H9 (cell line): ENCODE data around the gene ITGA1. TPM values are rescaled to one million over a fixed set of nuclear protein-coding genes. Genes with fewer than 3 reads are reported as not detected.

ENCODE experiments used
- DNase-seq: peaks from one replicate; pipeline ENCODE4 v3.0.0-alpha.2; 2017
- H2AFZ ChIP-seq: one replicate; pipeline ENCODE4 v1.6.1; 2013; ENCODE audit warnings: mild to moderate bottlenecking, low read length, control low read depth, moderate library complexity
- H2AK5ac ChIP-seq: 2 replicates; pipeline ENCODE4 v1.6.1; 2013; ENCODE audit warnings: low read length, control low read depth, mixed read lengths; ENCODE audit not compliant: insufficient read length
- H2BK120ac ChIP-seq: one replicate; pipeline ENCODE4 v1.6.1; 2013; ENCODE audit warnings: low read depth, mild to moderate bottlenecking, low read length, control low read depth, inconsistent platforms; ENCODE audit not compliant: poor library complexity, severe bottlenecking
- H2BK12ac ChIP-seq: 2 replicates; pipeline ENCODE4 v1.6.1; 2013; ENCODE audit warnings: low read length, control low read depth, mixed read lengths, low read depth; ENCODE audit not compliant: insufficient read length
- H2BK15ac ChIP-seq: 2 replicates; pipeline ENCODE4 v1.6.1; 2013; ENCODE audit warnings: low read depth, low read length, control low read depth
- H2BK20ac ChIP-seq: one replicate; pipeline ENCODE4 v1.6.1; 2013; ENCODE audit warnings: low read depth, mild to moderate bottlenecking, low read length, control low read depth, inconsistent platforms; ENCODE audit not compliant: poor library complexity, severe bottlenecking
- H2BK5ac ChIP-seq: 2 replicates; pipeline ENCODE4 v1.6.1; 2013; ENCODE audit warnings: low read length, control low read depth, mixed read lengths; ENCODE audit not compliant: insufficient read length
- H3K14ac ChIP-seq: 2 replicates; pipeline ENCODE4 v1.6.1; 2013; ENCODE audit warnings: low read length, control low read depth; ENCODE audit not compliant: insufficient read depth
- H3K18ac ChIP-seq: 2 replicates; pipeline ENCODE4 v1.6.1; 2013; ENCODE audit warnings: low read depth, mild to moderate bottlenecking, mixed read lengths, low read length, control low read depth; ENCODE audit not compliant: insufficient read length
- H3K23ac ChIP-seq: 2 replicates; pipeline ENCODE4 v1.6.1; 2013; ENCODE audit warnings: low read length, control low read depth, mixed read lengths, low read depth; ENCODE audit not compliant: insufficient read length
- H3K23me2 ChIP-seq: 2 replicates; pipeline ENCODE4 v1.6.1; 2013; ENCODE audit warnings: low read depth, mild to moderate bottlenecking, mixed read lengths, low read length, control low read depth; ENCODE audit not compliant: insufficient read length, poor library complexity, severe bottlenecking
- H3K27ac ChIP-seq: 2 replicates; pipeline ENCODE4 v1.5.1; 2013; ENCODE audit warnings: low read length, control low read depth, mixed read lengths, low read depth; ENCODE audit not compliant: insufficient read length
- H3K27me3 ChIP-seq: 2 replicates; pipeline ENCODE4 v1.6.1; 2013; ENCODE audit warnings: low read length, control low read depth, inconsistent platforms; ENCODE audit not compliant: insufficient read depth
- H3K4ac ChIP-seq: 2 replicates; pipeline ENCODE4 v1.6.1; 2013; ENCODE audit warnings: low read depth, mild to moderate bottlenecking, control low read depth, inconsistent platforms, low read length, moderate library complexity
- H3K4me1 ChIP-seq: 2 replicates; pipeline ENCODE4 v1.6.1; 2013; ENCODE audit warnings: low read length, control low read depth, inconsistent platforms; ENCODE audit not compliant: insufficient read depth
- H3K4me2 ChIP-seq: 2 replicates; pipeline ENCODE4 v1.6.1; 2013; ENCODE audit warnings: low read length, control low read depth, mixed read lengths; ENCODE audit not compliant: insufficient read length, insufficient read depth
- H3K56ac ChIP-seq: 2 replicates; pipeline ENCODE4 v1.6.1; 2013; ENCODE audit warnings: low read depth, mild to moderate bottlenecking, mixed read lengths, low read length, control low read depth; ENCODE audit not compliant: insufficient read length
- H3K79me1 ChIP-seq: 2 replicates; pipeline ENCODE4 v1.6.1; 2013; ENCODE audit warnings: low read depth, mild to moderate bottlenecking, moderate library complexity, low read length, control low read depth, inconsistent platforms; ENCODE audit not compliant: insufficient read depth, poor library complexity, severe bottlenecking
- H3K79me2 ChIP-seq: 2 replicates; pipeline ENCODE4 v1.6.1; 2013; ENCODE audit warnings: low read length, control low read depth, inconsistent platforms; ENCODE audit not compliant: insufficient read depth
- H3K9ac ChIP-seq: 2 replicates; pipeline ENCODE4 v1.6.1; 2013; ENCODE audit warnings: low read length, control low read depth, mixed read lengths; ENCODE audit not compliant: insufficient read length; ENCODE audit errors: extremely low read depth
- H3K9me3 ChIP-seq: one replicate; pipeline ENCODE4 v1.6.1; 2013; ENCODE audit warnings: low read depth, low read length, inconsistent platforms; ENCODE audit not compliant: control insufficient read depth
- H3T11ph ChIP-seq: one replicate; pipeline ENCODE4 v1.6.1; 2013; ENCODE audit warnings: mild to moderate bottlenecking, low read length, control low read depth, inconsistent platforms
- H4K20me1 ChIP-seq: one replicate; pipeline ENCODE4 v1.6.1; 2013; ENCODE audit not compliant: control insufficient read depth, insufficient read length, insufficient read depth
- H4K5ac ChIP-seq: 2 replicates; pipeline ENCODE4 v1.6.1; 2013; ENCODE audit warnings: low read depth, mild to moderate bottlenecking, mixed read lengths, low read length, control low read depth; ENCODE audit not compliant: insufficient read length
- H4K8ac ChIP-seq: replicated peaks from 2 replicates; pipeline ENCODE4 v1.6.1; 2013; ENCODE audit warnings: low read length, control low read depth, mixed read lengths, low read depth; ENCODE audit not compliant: insufficient read length
- H4K91ac ChIP-seq: 2 replicates; pipeline ENCODE4 v1.6.1; 2013; ENCODE audit warnings: low read depth, mild to moderate bottlenecking, moderate library complexity, mixed read lengths, low read length, control low read depth; ENCODE audit not compliant: insufficient read length
- H3K27ac Mint-ChIP-seq, 3 experiments: 2 replicates in 2 of 3; 3 replicates in 1 of 3; pipeline ENCODE4 v1.8.0; 2020 to 2021; ENCODE audit warnings: mixed read lengths in 3 of 3, mild to moderate bottlenecking in 1 of 3, moderate library complexity in 1 of 3
- H3K27me3 Mint-ChIP-seq: 2 replicates; pipeline ENCODE4 v1.8.0; 2021; ENCODE audit warnings: low read depth, mild to moderate bottlenecking, moderate library complexity, mixed read lengths
- H3K36me3 Mint-ChIP-seq, 3 experiments: 2 replicates in 2 of 3; 3 replicates in 1 of 3; pipeline ENCODE4 v1.8.0; 2020 to 2021; ENCODE audit warnings: low read depth in 3 of 3, mixed read lengths in 3 of 3; ENCODE audit not compliant: insufficient read depth in 1 of 3
- H3K4me1 Mint-ChIP-seq, 2 experiments: 2 replicates each; pipeline ENCODE4 v1.8.0; 2020; ENCODE audit warnings: mixed read lengths in 2 of 2
- H3K4me3 Mint-ChIP-seq, 2 experiments: 2 replicates in 1 of 2; 3 replicates in 1 of 2; pipeline ENCODE4 v1.8.0; 2020 to 2021; ENCODE audit warnings: mild to moderate bottlenecking in 2 of 2, mixed read lengths in 2 of 2, moderate library complexity in 1 of 2
- H3K9me3 Mint-ChIP-seq, 2 experiments: 2 replicates in 1 of 2; 3 replicates in 1 of 2; pipeline ENCODE4 v1.8.0; 2020; ENCODE audit warnings: mild to moderate bottlenecking in 2 of 2, mixed read lengths in 2 of 2, moderate library complexity in 1 of 2
- WGBS: extraction: QIAGEN DNeasy Blood & Tissue Kit; methylation state at CpG from one replicate; pipeline ENCODE4 v1.1.7; 2013; ENCODE audit warnings: missing lambda C conversion rate, low lambda C conversion rate, mixed read lengths; ENCODE audit not compliant: insufficient read length; ENCODE audit errors: extremely low coverage; 5-methylcytosine and 5-hydroxymethylcytosine counted together
- total RNA-seq: library from RNA; stranded (reverse); gene quantifications from 2 replicates; pipeline ENCODE4 v1.2.1, GENCODE V29; 2021
- TF ChIP-seq, protein P1 (sequence below): fragments of 200-600 bp; sonication (generic); conservative IDR thresholded peaks from 3 replicates; pipeline ENCODE4 v1.8.0; 2021; ENCODE audit warnings: antibody characterized with exemption, mild to moderate bottlenecking

Gene ITGA1
- total RNA-seq, 1 experiment from 2014 or later, result 3.9 TPM

DNA sequence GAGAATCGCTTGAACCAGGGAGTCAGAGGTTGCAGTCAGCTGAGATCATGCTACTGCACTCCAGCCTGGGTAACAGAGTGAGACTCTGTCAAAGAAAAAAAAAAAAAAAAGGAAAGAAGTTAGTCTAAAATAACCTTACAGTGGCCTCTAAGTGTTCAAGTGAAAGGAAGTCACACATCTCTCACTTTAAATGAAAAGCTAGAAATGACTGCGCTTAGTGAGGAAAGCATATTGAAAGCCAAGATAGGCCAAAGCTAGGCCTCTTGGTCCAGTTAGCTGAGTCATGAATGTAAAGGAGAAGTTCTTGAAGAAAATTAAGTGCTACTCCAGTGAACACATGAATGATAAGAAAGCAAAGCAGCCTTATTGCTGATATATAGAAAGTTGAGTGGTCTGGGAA is 38.1 kb downstream of the ITGA1 start:
- no peak for DNase-seq
- Histone ChIP-seq H3K79me2 (no peaks in the 10 kb centered on the region), H3K9ac (no peak overlapping the region), H2AFZ (no peak overlapping the region), H2AK5ac (no peak overlapping the region), H2BK5ac (no peak overlapping the region), H3K27ac (no peak overlapping the region), H3K23ac (no peak overlapping the region), H2BK120ac (no peak overlapping the region), H3K14ac (no peak overlapping the region), H3K27me3 (no peaks in the 10 kb centered on the region), H2BK15ac (no peak overlapping the region), H3T11ph (no peak overlapping the region), H4K5ac (no peak overlapping the region), H4K8ac (no peak overlapping the region), H3K4me2 (no peak overlapping the region), H4K20me1 (no peaks in the 10 kb centered on the region), H3K23me2 (no peaks in the 10 kb centered on the region), H3K4me1 (no peaks in the 10 kb centered on the region), H3K18ac (no peak overlapping the region), H2BK20ac (no peak overlapping the region), H3K9me3 (no peaks in the 10 kb centered on the region), H2BK12ac (no peak overlapping the region), H3K79me1 (no peaks in the 10 kb centered on the region), H4K91ac (no peak overlapping the region), H3K56ac (no peak overlapping the region), H3K4ac (no peak overlapping the region)
- WGBS, result no CpG with 5 or more reads among the region's 2 CpGs
- Mint-ChIP-seq H3K9me3 (peaks cover 6 to 8% of the 10 kb centered on the region in 2 experiments; a peak in 3 of 5 replicates), H3K4me3 (no peak overlapping the region), H3K27me3 (no peaks in the 10 kb centered on the region), H3K27ac (0 out of 7 replicates have a peak overlapping the region, but pooled peaks of 1 of the 3 experiments have one; percentile 44), H3K4me1 (no peaks in the 10 kb centered on the region), H3K36me3 (peaks cover 0 to 9% (median 1%) of the 10 kb centered on the region in 3 experiments; a peak in 2 of 7 replicates)
- TF ChIP-seq, protein P1, sequence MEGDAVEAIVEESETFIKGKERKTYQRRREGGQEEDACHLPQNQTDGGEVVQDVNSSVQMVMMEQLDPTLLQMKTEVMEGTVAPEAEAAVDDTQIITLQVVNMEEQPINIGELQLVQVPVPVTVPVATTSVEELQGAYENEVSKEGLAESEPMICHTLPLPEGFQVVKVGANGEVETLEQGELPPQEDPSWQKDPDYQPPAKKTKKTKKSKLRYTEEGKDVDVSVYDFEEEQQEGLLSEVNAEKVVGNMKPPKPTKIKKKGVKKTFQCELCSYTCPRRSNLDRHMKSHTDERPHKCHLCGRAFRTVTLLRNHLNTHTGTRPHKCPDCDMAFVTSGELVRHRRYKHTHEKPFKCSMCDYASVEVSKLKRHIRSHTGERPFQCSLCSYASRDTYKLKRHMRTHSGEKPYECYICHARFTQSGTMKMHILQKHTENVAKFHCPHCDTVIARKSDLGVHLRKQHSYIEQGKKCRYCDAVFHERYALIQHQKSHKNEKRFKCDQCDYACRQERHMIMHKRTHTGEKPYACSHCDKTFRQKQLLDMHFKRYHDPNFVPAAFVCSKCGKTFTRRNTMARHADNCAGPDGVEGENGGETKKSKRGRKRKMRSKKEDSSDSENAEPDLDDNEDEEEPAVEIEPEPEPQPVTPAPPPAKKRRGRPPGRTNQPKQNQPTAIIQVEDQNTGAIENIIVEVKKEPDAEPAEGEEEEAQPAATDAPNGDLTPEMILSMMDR, result no peak
